Small intestine (tissue), 7 donors: ENCODE results near the gene PALLD. TPM values are rescaled to one million over a fixed set of nuclear protein-coding genes. Genes with fewer than 3 reads are reported as not detected.

ENCODE experiments used
- DNase-seq, 2 donors: peaks; one replicate each; pipeline versions ENCODE4 v3.0.0 to v3.0.0-alpha.2; 2013
- FAIRE-seq: peaks from 2 replicates; lab custom pipeline; 2012; peaks lifted over from hg19 to GRCh38; lab: Jason Lieb, UNC
- H3K27ac ChIP-seq, 3 donors: one replicate each; pipeline ENCODE4 v1.5.1; 2013; ENCODE audit warnings: low read length in 2 of 3, mild to moderate bottlenecking in 2 of 3, control low read depth in 1 of 3, inconsistent platforms in 1 of 3, low read depth in 1 of 3, moderate library complexity in 1 of 3
- H3K27me3 ChIP-seq, 3 donors: one replicate each; pipeline ENCODE4 v1.6.1; 2013; ENCODE audit warnings: low read length in 3 of 3, inconsistent platforms in 1 of 3; ENCODE audit not compliant: control insufficient read depth in 3 of 3, insufficient read depth in 3 of 3
- H3K36me3 ChIP-seq, 3 donors: one replicate each; pipeline ENCODE4 v1.6.1; 2013; ENCODE audit warnings: low read length in 3 of 3, inconsistent platforms in 1 of 3, low read depth in 1 of 3, mild to moderate bottlenecking in 1 of 3, moderate library complexity in 1 of 3; ENCODE audit not compliant: control insufficient read depth in 3 of 3, insufficient read depth in 2 of 3
- H3K4me1 ChIP-seq, 3 donors: one replicate each; pipeline ENCODE4 v1.6.1; 2013; ENCODE audit warnings: low read length in 2 of 3, inconsistent platforms in 1 of 3, low read depth in 1 of 3, mild to moderate bottlenecking in 1 of 3, moderate library complexity in 1 of 3; ENCODE audit not compliant: control insufficient read depth in 3 of 3, insufficient read depth in 2 of 3
- H3K4me3 ChIP-seq, 3 donors: one replicate each; pipeline ENCODE4 v1.5.1; 2013; ENCODE audit warnings: low read length in 3 of 3, control low read depth in 1 of 3, inconsistent platforms in 1 of 3, low read depth in 1 of 3, mild to moderate bottlenecking in 1 of 3, moderate library complexity in 1 of 3
- H3K9me3 ChIP-seq, 2 donors: one replicate each; pipeline ENCODE4 v1.6.1; 2013; ENCODE audit warnings: low read depth in 1 of 2, low read length in 1 of 2; ENCODE audit not compliant: control insufficient read depth in 2 of 2, insufficient read depth in 1 of 2
- WGBS, 3 donors: extraction: QIAGEN DNeasy Blood & Tissue Kit; methylation state at CpG; one replicate each; pipeline ENCODE4 v1.1.7; 2013; 5-methylcytosine and 5-hydroxymethylcytosine counted together
- polyA plus RNA-seq, 4 donors: library from polyadenylated mRNA; stranded (reverse) in 3 of 4; unstranded in 1 of 4; fragments of 200-250 nt in 3 of 4; fragments of 120-200 nt in 1 of 4; gene quantifications; one replicate each; pipeline versions ENCODE4 v1.2.1 to v1.2.3, GENCODE V29; 2013
- donor health status: healthy with polysubstance abuse.
- donor health status: control.
- donor health status: control.
- donor health status: Bipolar disorder and iron deficiency.
- donor health status: healthy.

The PALLD gene
- polyA plus RNA-seq, 4 donors, result 31.3 to 58.9 (median 38.0) TPM

DNA sequence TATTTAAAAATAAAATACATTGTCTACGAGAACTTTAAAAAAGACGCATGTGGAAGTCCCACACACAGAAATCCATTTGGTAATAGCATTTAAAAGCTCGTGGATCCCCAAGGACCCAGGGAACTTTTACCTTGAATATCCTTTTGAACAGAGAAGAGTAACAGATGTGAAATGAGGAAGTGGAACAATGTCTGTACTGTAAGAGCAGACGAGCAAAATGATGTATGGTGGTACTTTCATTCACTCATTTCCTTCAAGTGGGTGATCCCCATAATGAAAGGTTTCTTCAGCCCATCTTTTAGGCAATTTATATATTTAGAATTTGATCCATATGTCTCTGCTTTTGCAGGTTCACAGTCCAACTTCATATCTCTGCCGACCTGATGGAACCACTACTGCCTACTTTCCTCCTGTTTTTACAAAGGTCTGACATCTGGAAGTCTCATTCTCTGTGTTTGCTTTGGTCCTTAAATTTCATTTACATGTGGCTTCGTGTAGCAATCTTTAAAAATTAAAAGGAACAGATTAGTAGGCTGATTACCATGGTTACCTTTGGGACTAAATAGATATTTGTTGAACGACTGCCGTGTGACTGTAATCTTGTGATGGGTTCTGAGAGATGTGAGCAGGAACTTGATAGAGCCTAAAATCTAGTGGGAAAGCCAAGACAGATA lies 188.4 kb downstream of the PALLD start:
- no peak overlapping the region for H3K27ac ChIP-seq
- H3K9me3 ChIP-seq, result no peaks in the 10 kb centered on the region
- H3K36me3 ChIP-seq, result peaks cover 0 to 3% (median 0%) of the 10 kb centered on the region in 3 donors
- WGBS, 3 donors, result 76 to 77% (median 77%) methylated on average over 8 of the region's 8 CpGs
- H3K4me3 ChIP-seq, result no peak overlapping the region
- no peaks in the 10 kb centered on the region for H3K27me3 ChIP-seq
- H3K4me1 ChIP-seq, result peaks cover 0 to 2% (median 0%) of the 10 kb centered on the region in 3 donors
- no peak for FAIRE-seq
- DNase-seq, result no peak

- Histone ChIP-seq H3K4me1 (peaks cover 0 to 7% (median 2%) of the 10 kb centered on the region in 3 donors), H3K27ac (no peak overlapping the region), H3K36me3 (no peaks in the 10 kb centered on the region), H3K4me3 (no peak overlapping the region), H3K27me3 (no peaks in the 10 kb centered on the region), H3K9me3 (no peaks in the 10 kb centered on the region)
- FAIRE-seq (no peak), DNase-seq (no peak)
- 83 to 92% (median 87%) methylated on average over 3 of the region's 3 CpGs for WGBS, 3 donors
These were observed 191.7 kb downstream of the PALLD start for GRCh38 chr4:168688584-168688983.

DNA sequence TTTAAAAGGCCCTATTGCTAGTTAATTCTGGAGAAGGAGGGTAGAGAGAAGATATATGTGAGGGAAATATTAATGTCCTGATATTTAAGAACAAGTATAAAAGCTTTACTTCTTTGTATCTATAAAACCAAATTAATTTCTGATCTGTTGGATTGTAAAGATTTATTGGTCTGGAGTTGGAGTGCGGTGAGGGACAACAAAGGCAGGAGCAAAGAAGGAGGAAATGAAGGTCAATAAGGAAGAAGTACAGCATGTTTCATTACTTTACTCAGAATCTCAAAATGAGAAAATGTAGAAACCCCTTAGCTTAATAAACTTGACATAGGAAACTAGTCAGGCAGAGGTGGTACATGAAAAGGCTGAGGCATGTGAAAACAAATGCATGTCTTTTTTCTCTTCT lies 192.9 kb downstream of the PALLD start:
- 14 to 59% (median 41%) methylated on average over 1 of the region's 1 CpG for WGBS, 3 donors
- Histone ChIP-seq H3K4me1 (peaks cover 0 to 9% (median 2%) of the 10 kb centered on the region in 3 donors), H3K27ac (peak overlapping the region in 1 of 3 donors; percentile 43), H3K9me3 (no peaks in the 10 kb centered on the region), H3K36me3 (no peaks in the 10 kb centered on the region), H3K27me3 (no peaks in the 10 kb centered on the region), H3K4me3 (no peak overlapping the region)
- FAIRE-seq, result no peak
- DNase-seq, result peak in 1 of 2 donors; percentile 54

GRCh38 chr4:168690199-168690598 lies 193.3 kb downstream of the PALLD start:
- H3K27ac ChIP-seq, result peak overlapping the region in 1 of 3 donors; percentile 23
- no peak for FAIRE-seq
- 8 to 45% (median 16%) methylated on average over 2 of the region's 2 CpGs for WGBS, 3 donors

GRCh38 chr4:168691631-168692369 lies 194.9 kb downstream of the PALLD start:
- no peak overlapping the region for H3K27ac ChIP-seq
- H3K4me1 ChIP-seq, result peaks cover 0 to 13% (median 2%) of the 10 kb centered on the region in 3 donors
- H3K9me3 ChIP-seq, result no peaks in the 10 kb centered on the region
- no peak overlapping the region for H3K4me3 ChIP-seq
- DNase-seq, result no peak
- 73 to 75% (median 73%) methylated on average over 6 of the region's 6 CpGs for WGBS, 3 donors
- no peaks in the 10 kb centered on the region for H3K27me3 ChIP-seq
- no peak for FAIRE-seq
- H3K36me3 ChIP-seq, result no peaks in the 10 kb centered on the region

More at GRCh38 chr4:168690199-168690598, 193.3 kb downstream of the PALLD start:
- peak; percentile 77 to 84 for DNase-seq
- H3K36me3 ChIP-seq, result no peaks in the 10 kb centered on the region
- H3K9me3 ChIP-seq, result no peaks in the 10 kb centered on the region
- H3K4me1 ChIP-seq, result peaks cover 0 to 13% (median 2%) of the 10 kb centered on the region in 3 donors
- no peak overlapping the region for H3K4me3 ChIP-seq
- no peaks in the 10 kb centered on the region for H3K27me3 ChIP-seq

GRCh38 chr4:168693750-168694490 lies 197.1 kb downstream of the PALLD start:
- no peak for FAIRE-seq
- WGBS, 3 donors, result 59 to 86% (median 74%) methylated on average over 8 of the region's 8 CpGs

DNA sequence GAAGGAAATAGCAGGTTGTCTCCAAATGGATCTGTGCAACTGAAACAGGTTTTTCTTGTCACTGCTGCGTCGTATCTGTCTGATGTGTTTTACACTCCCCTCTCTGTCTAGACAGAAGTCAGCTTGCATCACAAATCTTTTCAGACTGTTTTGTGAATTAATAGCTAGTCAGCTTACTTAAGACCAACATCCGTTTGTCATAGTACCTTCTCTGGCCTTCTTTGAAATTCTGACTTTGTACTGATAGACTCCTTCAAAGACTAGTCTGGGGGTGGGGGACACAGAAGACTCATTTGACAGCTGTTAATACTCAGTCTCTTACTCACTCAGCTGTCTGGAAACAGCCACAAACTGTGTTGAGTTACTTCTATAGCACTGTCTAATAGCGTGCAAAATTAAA lies 197.8 kb downstream of the PALLD start:
- WGBS, 3 donors, result 70 to 79% (median 78%) methylated on average over 4 of the region's 4 CpGs
- DNase-seq (peak in 1 of 2 donors; percentile 56), FAIRE-seq (no peak)
- no peaks in the 10 kb centered on the region for H3K27me3 ChIP-seq
- H3K4me3 ChIP-seq, result no peak overlapping the region
- peaks cover 0 to 11% (median 2%) of the 10 kb centered on the region in 3 donors for H3K4me1 ChIP-seq
- H3K27ac ChIP-seq, result no peak overlapping the region
- no peaks in the 10 kb centered on the region for H3K9me3 ChIP-seq
- H3K36me3 ChIP-seq, result peaks cover 0 to 2% (median 0%) of the 10 kb centered on the region in 3 donors

More at GRCh38 chr4:168693750-168694490, 197.1 kb downstream of the PALLD start:
- Histone ChIP-seq H3K4me1 (peaks cover 0 to 13% (median 2%) of the 10 kb centered on the region in 3 donors), H3K9me3 (no peaks in the 10 kb centered on the region), H3K27ac (no peak overlapping the region), H3K27me3 (no peaks in the 10 kb centered on the region), H3K4me3 (no peak overlapping the region), H3K36me3 (peaks cover 0 to 2% (median 0%) of the 10 kb centered on the region in 3 donors)
- DNase-seq, result no peak

DNA sequence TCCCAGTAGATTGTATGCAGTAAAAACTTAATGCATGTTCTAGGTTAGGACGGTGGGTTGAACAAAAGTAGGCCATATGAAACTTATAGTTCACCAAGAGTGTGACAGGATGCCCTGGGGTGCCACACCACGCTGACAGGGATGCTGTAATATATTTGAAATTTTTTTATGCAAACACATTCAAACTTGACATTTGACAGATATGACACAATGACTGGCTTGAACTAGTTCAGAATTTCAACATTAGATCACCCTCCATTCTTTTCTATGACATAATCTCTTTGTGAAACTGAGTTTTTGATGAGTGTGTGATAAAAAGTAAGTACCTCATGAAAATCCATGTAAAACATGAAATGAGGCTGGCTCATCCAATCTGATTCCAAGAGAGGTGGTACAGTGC lies 198.4 kb downstream of the PALLD start:
- Histone ChIP-seq H3K4me3 (no peak overlapping the region), H3K27ac (no peak overlapping the region), H3K9me3 (no peaks in the 10 kb centered on the region), H3K27me3 (no peaks in the 10 kb centered on the region), H3K36me3 (peaks cover 0 to 2% (median 0%) of the 10 kb centered on the region in 3 donors), H3K4me1 (peaks cover 0 to 11% (median 2%) of the 10 kb centered on the region in 3 donors)
- no peak for FAIRE-seq
- no peak for DNase-seq
- WGBS, 3 donors, result 81 to 95% (median 86%) methylated on average over 2 of the region's 2 CpGs
